IMR-90 (cell line): ENCODE data around the gene IFIT1B. TPM values are rescaled to one million over a fixed set of nuclear protein-coding genes. Genes with fewer than 3 reads are reported as not detected.

ENCODE experiments used
- ATAC-seq: fragments of 200-7000 bp; cut with Tn5 transposase; 2 replicates; pipeline ENCODE4 v1.9.1; 2020; ENCODE audit warnings: low read depth, mild to moderate bottlenecking, moderate library complexity
- BruUV-seq: library from RNA; stranded (reverse); fragments of 400-500 nt; replicated peaks from 2 replicates; lab custom pipeline; 2021; lab: Mats Ljungman, UMichigan
- CTCF ChIA-PET: fragments of 300-600 bp; formaldehyde crosslinking; extraction: SDS; loops from one replicate; lab custom pipeline; 2021; ENCODE audit warnings: antibody characterized with exemption; lab: Yijun Ruan, JAX
- POLR2A ChIA-PET: fragments of 300-600 bp; sonication (Branson Sonifier 250); formaldehyde crosslinking; loops from one replicate; lab custom pipeline; 2022; ENCODE audit warnings: antibody characterized with exemption; ENCODE audit not compliant: unreplicated experiment; lab: Charles Lee
- DNase-seq: peaks from one replicate; pipeline ENCODE4 v3.0.0; 2013
- H2AFZ ChIP-seq: replicated peaks from 2 replicates; pipeline ENCODE3; 2013; ENCODE audit warnings: low read length, mild to moderate bottlenecking; ENCODE audit not compliant: poor library complexity
- H2AK5ac ChIP-seq: 2 replicates; pipeline ENCODE4 v1.6.1; 2013; ENCODE audit warnings: low read depth, low read length, inconsistent platforms
- H2AK9ac ChIP-seq: replicated peaks from 2 replicates; pipeline ENCODE3; 2013; ENCODE audit warnings: mild to moderate bottlenecking, low read depth, low read length, moderate library complexity; ENCODE audit not compliant: poor library complexity
- H2BK120ac ChIP-seq: 2 replicates; pipeline ENCODE4 v1.6.1; 2013; ENCODE audit warnings: low read depth, low read length, inconsistent platforms
- H2BK15ac ChIP-seq: 3 replicates; pipeline ENCODE4 v1.6.1; 2013; ENCODE audit warnings: low read depth, low read length, inconsistent platforms
- H2BK20ac ChIP-seq: 2 replicates; pipeline ENCODE4 v1.6.1; 2013; ENCODE audit warnings: low read depth, mild to moderate bottlenecking, inconsistent platforms, low read length, moderate library complexity
- H2BK5ac ChIP-seq: 2 replicates; pipeline ENCODE4 v1.6.1; 2013; ENCODE audit warnings: mild to moderate bottlenecking, low read depth, low read length, inconsistent platforms; ENCODE audit not compliant: poor library complexity, severe bottlenecking
- H3K14ac ChIP-seq: replicated peaks from 2 replicates; pipeline ENCODE4 v1.6.1; 2013; ENCODE audit warnings: low read depth, low read length, inconsistent platforms
- H3K18ac ChIP-seq: 2 replicates; pipeline ENCODE4 v1.6.1; 2013; ENCODE audit warnings: low read depth, low read length, control low read depth
- H3K23ac ChIP-seq: 2 replicates; pipeline ENCODE4 v1.6.1; 2013; ENCODE audit warnings: low read depth, low read length, inconsistent platforms
- H3K27ac ChIP-seq: 2 replicates; pipeline ENCODE4 v1.5.1; 2013; ENCODE audit warnings: mild to moderate bottlenecking, control low read depth, low read length; ENCODE audit not compliant: insufficient read depth
- H3K27me3 ChIP-seq: 2 replicates; pipeline ENCODE4 v1.6.1; 2013; ENCODE audit warnings: low read length; ENCODE audit not compliant: control insufficient read depth, insufficient read depth
- H3K36me3 ChIP-seq: 2 replicates; pipeline ENCODE4 v1.6.1; 2013; ENCODE audit warnings: low read length, mixed read lengths; ENCODE audit not compliant: control insufficient read depth, insufficient read depth
- H3K4ac ChIP-seq: 2 replicates; pipeline ENCODE4 v1.6.1; 2013; ENCODE audit warnings: low read depth, low read length, inconsistent platforms
- H3K4me1 ChIP-seq: 2 replicates; pipeline ENCODE4 v1.6.1; 2013; ENCODE audit warnings: low read length, mixed read lengths; ENCODE audit not compliant: control insufficient read depth, insufficient read depth
- H3K4me2 ChIP-seq: 2 replicates; pipeline ENCODE4 v1.6.1; 2013; ENCODE audit warnings: low read depth, mild to moderate bottlenecking, control low read depth, low read length, moderate library complexity
- H3K4me3 ChIP-seq: 2 replicates; pipeline ENCODE4 v1.5.1; 2013; ENCODE audit warnings: low read depth, mild to moderate bottlenecking, control low read depth, low read length, moderate library complexity; ENCODE audit not compliant: insufficient read depth
- H3K56ac ChIP-seq: 2 replicates; pipeline ENCODE4 v1.6.1; 2013; ENCODE audit warnings: low read length, inconsistent platforms; ENCODE audit not compliant: insufficient read depth; ENCODE audit errors: extremely low read depth
- H3K79me1 ChIP-seq, 2 experiments: 2 replicates each; pipeline ENCODE4 v1.6.1; 2013; ENCODE audit warnings: low read length in 2 of 2, inconsistent platforms in 1 of 2, low read depth in 1 of 2
- H3K9ac ChIP-seq: 2 replicates; pipeline ENCODE4 v1.6.1; 2013; ENCODE audit warnings: low read depth, low read length, control low read depth
- H3K9me1 ChIP-seq: 2 replicates; pipeline ENCODE4 v1.6.1; 2013; ENCODE audit warnings: low read length, inconsistent platforms; ENCODE audit not compliant: insufficient read depth
- H3K9me3 ChIP-seq: 2 replicates; pipeline ENCODE4 v1.6.1; 2013; ENCODE audit warnings: low read length; ENCODE audit not compliant: control insufficient read depth, insufficient read depth
- H4K20me1 ChIP-seq: 2 replicates; pipeline ENCODE4 v1.6.1; 2013; ENCODE audit warnings: low read length, inconsistent platforms; ENCODE audit not compliant: insufficient read depth
- H4K5ac ChIP-seq: 2 replicates; pipeline ENCODE4 v1.6.1; 2013; ENCODE audit warnings: mild to moderate bottlenecking, low read depth, low read length, control low read depth
- H4K8ac ChIP-seq, 2 experiments: 2 replicates each; pipeline ENCODE4 v1.6.1; 2013; ENCODE audit warnings: low read depth in 2 of 2, low read length in 2 of 2, control low read depth in 1 of 2, inconsistent platforms in 1 of 2
- H4K91ac ChIP-seq: 2 replicates; pipeline ENCODE4 v1.6.1; 2013; ENCODE audit warnings: low read depth, low read length, inconsistent platforms; ENCODE audit not compliant: insufficient read depth
- BHLHE40 ChIP-seq: fragments of 150-350 bp; IDR thresholded peaks from 2 replicates; pipeline ENCODE4 v1.6.1; 2016; ENCODE audit warnings: mild to moderate bottlenecking, low read depth, low read length
- CHD1 ChIP-seq: IDR thresholded peaks from 2 replicates; pipeline ENCODE4 v1.6.1; 2012; ENCODE audit warnings: low read depth, low read length, improper control_type of control experiment
- FOS ChIP-seq: fragments of 150-350 bp; IDR thresholded peaks from 2 replicates; pipeline ENCODE4 v1.6.1; 2016; ENCODE audit warnings: low read depth, low read length
- NFE2L2 ChIP-seq: fragments of 150-350 bp; IDR thresholded peaks from 2 replicates; pipeline ENCODE4 v1.6.1; 2016; ENCODE audit warnings: low read depth, mild to moderate bottlenecking, low read length
- POLR2A ChIP-seq: IDR thresholded peaks from 2 replicates; pipeline ENCODE4 v1.6.1; 2012; ENCODE audit warnings: mild to moderate bottlenecking, low read depth, low read length
- RCOR1 ChIP-seq: IDR thresholded peaks from 2 replicates; pipeline ENCODE4 v1.6.1; 2012; ENCODE audit warnings: mild to moderate bottlenecking, low read length, improper control_type of control experiment; ENCODE audit not compliant: insufficient replicate concordance
- USF2 ChIP-seq: fragments of 150-350 bp; IDR thresholded peaks from 2 replicates; pipeline ENCODE4 v1.6.1; 2017; ENCODE audit warnings: mild to moderate bottlenecking, antibody characterized with exemption, low read length, low read depth
- WGBS, 2 experiments: methylation state at CpG; one replicate each; pipeline versions ENCODE4 v1.1.5 to v1.1.7; 2013; ENCODE audit warnings: missing lambda C conversion rate in 2 of 2; ENCODE audit not compliant: insufficient read length in 1 of 2; ENCODE audit errors: extremely low coverage in 2 of 2; 5-methylcytosine and 5-hydroxymethylcytosine counted together
- dilution Hi-C: fragments of 300-500 bp; cut with HindIII; formaldehyde crosslinking; loops from one replicate; pipeline ENCODE4 v1.14.3; 2018; ENCODE audit warnings: low sequenced_read_pairs; ENCODE audit not compliant: unreplicated experiment
- in situ Hi-C: fragments of 300-500 bp; cut with MboI; formaldehyde crosslinking; loops from 3 replicates; pipeline ENCODE4 v1.14.3; 2019; ENCODE audit warnings: low sequenced_read_pairs, inconsistent platforms, mixed read lengths
- intact Hi-C: fragments of 100-400 bp; cut with micrococcal nuclease; formaldehyde crosslinking; loops from 2 replicates; pipeline ENCODE4 v1.10.0; 2022
- polyA plus RNA-seq, 3 experiments: library from polyadenylated mRNA; depleted of rRNA; stranded (reverse); fragments of >200 nt; gene quantifications; 2 replicates each; pipeline ENCODE4 v1.2.3, GENCODE V29; 2012; ENCODE audit warnings: low replicate concordance in 1 of 3
- total RNA-seq: library from RNA; depleted of rRNA; stranded (reverse); fragments of >200 nt; gene quantifications from 2 replicates; pipeline ENCODE4 v1.2.3, GENCODE V29; 2012

Gene IFIT1B
- total and polyA plus RNA-seq, 2 of the 4 experiments (the other 2 are of a cell fraction) = not detected

GRCh38 chr10:89344156-89344555 lies 33.7 kb upstream of the IFIT1B start:
- H3K9me3 ChIP-seq = no peaks in the 10 kb centered on the region
- no peak overlapping the region for H2BK5ac ChIP-seq
- H4K8ac ChIP-seq = no peak overlapping the region
- H2AK9ac ChIP-seq = no peak overlapping the region
- no peak overlapping the region for H3K4me2 ChIP-seq
- H3K14ac ChIP-seq = no peak overlapping the region
- H4K20me1 ChIP-seq = no peaks in the 10 kb centered on the region
- DNase-seq (no peak), ATAC-seq (no peak)
- no peak overlapping the region for H4K91ac ChIP-seq
- ChIA-PET POLR2A (no interaction called here), CTCF (interaction anchor here (0.7 kb wide), 1 partner anchor 34 kb away, joined by 4 read pairs; no protein-coding TSS in a partner anchor)
- H3K9ac ChIP-seq = no peak overlapping the region
- no TSS peak for BruUV-seq
- dilution Hi-C loops = no loop called here
- no CpG with 5 or more reads among the region's 2 CpGs for WGBS, 2 experiments
- peaks cover under 1% of the 10 kb centered on the region for H3K36me3 ChIP-seq
- H3K79me1 ChIP-seq = no peaks in the 10 kb centered on the region
- no peak overlapping the region for H2BK20ac ChIP-seq
- H2BK15ac ChIP-seq = no peak overlapping the region
- no peak overlapping the region for H3K23ac ChIP-seq
- H2BK120ac ChIP-seq = no peak overlapping the region
- H3K27me3 ChIP-seq = no peaks in the 10 kb centered on the region
- H4K5ac ChIP-seq = no peak overlapping the region
- H3K27ac ChIP-seq = no peak overlapping the region
- TF ChIP-seq CHD1 (no peak), BHLHE40 (no peak), POLR2A (no peak), RCOR1 (no peak), FOS (no peak), USF2 (no peak), NFE2L2 (no peak)
- no peaks in the 10 kb centered on the region; the same call in 1 of the 2 replicates for H3K9me1 ChIP-seq
- H3K18ac ChIP-seq = no peak overlapping the region
- no peak overlapping the region for H3K56ac ChIP-seq
- intact Hi-C loops = no loop called here
- no peak overlapping the region for H2AK5ac ChIP-seq
- H3K4me3 ChIP-seq = no peak overlapping the region
- no peak overlapping the region for H2AFZ ChIP-seq
- H3K4me1 ChIP-seq = peaks cover 4% of the 10 kb centered on the region
- in situ Hi-C loops = no loop called here
- H3K4ac ChIP-seq = no peak overlapping the region
